Measurements from ENCODE around the gene AKAP7.
"Not testable (repeated sequence)": the region's sequence is repeated elsewhere in the genome, so short reads cannot be mapped to it uniquely, and the experiment has no call there.

AKAP7 gene

GRCh38 chr6:131288214-131288613 is 152.9 kb downstream of the AKAP7 start:
- in situ Hi-C loops (cut with MboI; ENCODE audit: low sequenced_read_pairs) = no loop called here

GRCh38 chr6:131290955-131291354 is 155.7 kb downstream of the AKAP7 start:
- in situ Hi-C loops (cut with MboI; ENCODE audit: low sequenced_read_pairs) = no loop called here

GRCh38 chr6:131292145-131292938 is 157.1 kb downstream of the AKAP7 start:
- in situ Hi-C loops (cut with MboI; ENCODE audit: low sequenced_read_pairs) = no loop called here

GRCh38 chr6:131293472-131293911 is 158.2 kb downstream of the AKAP7 start:
- in situ Hi-C loops (cut with MboI; ENCODE audit: low sequenced_read_pairs) = no loop called here

GRCh38 chr6:131295081-131295480 is 159.8 kb downstream of the AKAP7 start:
- in situ Hi-C loops (cut with MboI; ENCODE audit: low sequenced_read_pairs) = no loop called here

GRCh38 chr6:131300826-131301225 is 165.6 kb downstream of the AKAP7 start:
- in situ Hi-C loops (cut with MboI; ENCODE audit: low sequenced_read_pairs) = not testable (repeated sequence)

- in situ Hi-C loops (cut with MboI; ENCODE audit: low sequenced_read_pairs) = no loop called here
These were observed 168.2 kb downstream of the AKAP7 start for GRCh38 chr6:131303338-131303930.

GRCh38 chr6:131305037-131305850 is 170.0 kb downstream of the AKAP7 start:
- in situ Hi-C loops (cut with MboI; ENCODE audit: low sequenced_read_pairs) = no loop called here

GRCh38 chr6:131309437-131309836 is 174.2 kb downstream of the AKAP7 start:
- in situ Hi-C loops (cut with MboI; ENCODE audit: low sequenced_read_pairs) = no loop called here

- in situ Hi-C loops (cut with MboI; ENCODE audit: low sequenced_read_pairs) = no loop called here
These were observed 179.6 kb downstream of the AKAP7 start for GRCh38 chr6:131314838-131315237.

- in situ Hi-C loops (cut with MboI; ENCODE audit: low sequenced_read_pairs) = no loop called here
These were observed 181.4 kb downstream of the AKAP7 start for GRCh38 chr6:131316654-131317053.

- in situ Hi-C loops (cut with MboI; ENCODE audit: low sequenced_read_pairs) = no loop called here
These were observed 182.2 kb downstream of the AKAP7 start for GRCh38 chr6:131317516-131317915.

GRCh38 chr6:131321589-131321988 is 186.3 kb downstream of the AKAP7 start:
- in situ Hi-C loops (cut with MboI; ENCODE audit: low sequenced_read_pairs) = no loop called here

GRCh38 chr6:131322125-131322524 is 186.9 kb downstream of the AKAP7 start:
- in situ Hi-C loops (cut with MboI; ENCODE audit: low sequenced_read_pairs) = no loop called here

GRCh38 chr6:131325669-131326068 is 190.4 kb downstream of the AKAP7 start:
- in situ Hi-C loops (cut with MboI; ENCODE audit: low sequenced_read_pairs) = not testable (repeated sequence)

- in situ Hi-C loops (cut with MboI; ENCODE audit: low sequenced_read_pairs) = not testable (repeated sequence)
These were observed 193.5 kb downstream of the AKAP7 start for GRCh38 chr6:131328727-131329126.

GRCh38 chr6:131331151-131331550 is 195.9 kb downstream of the AKAP7 start:
- in situ Hi-C loops (cut with MboI; ENCODE audit: low sequenced_read_pairs) = no loop called here

- in situ Hi-C loops (cut with MboI; ENCODE audit: low sequenced_read_pairs) = no loop called here
These were observed 196.9 kb downstream of the AKAP7 start for GRCh38 chr6:131331873-131332781.

All from HL-60/S4 treated with phorbol 12-myristate 13-acetate at 8.2 ng/mL for 4 days and 3 days (cell line).